SK-N-SH treated with all-trans-retinoic acid at 6 μM for 48 hours (cell line): ENCODE measurements around the gene SEMA6D.

Experiments
- ARNTL ChIP-seq: fragments of 450-650 bp; formaldehyde crosslinking; IDR thresholded peaks from 2 replicates; pipeline ENCODE4 v1.5.0; 2020; ENCODE audit warnings: low read depth, mild to moderate bottlenecking, moderate library complexity, borderline replicate concordance
- POU6F1 ChIP-seq: fragments of 250-450 bp; sonication (Bioruptor Pico); IDR thresholded peaks from 2 replicates; pipeline ENCODE4 v1.8.0; 2021; ENCODE audit warnings: low read depth, mild to moderate bottlenecking, moderate library complexity, borderline replicate concordance
- PPARA ChIP-seq: fragments of 250-450 bp; sonication (Bioruptor Pico); IDR thresholded peaks from 2 replicates; pipeline ENCODE4 v1.5.0; 2020; ENCODE audit warnings: mild to moderate bottlenecking, borderline replicate concordance
- SNAI2 ChIP-seq: fragments of 250-450 bp; sonication (Bioruptor Pico); IDR thresholded peaks from 2 replicates; pipeline ENCODE4 v1.5.0; 2020; ENCODE audit warnings: mild to moderate bottlenecking, moderate library complexity
- TCF4 ChIP-seq: fragments of 250-450 bp; sonication (Bioruptor Pico); IDR thresholded peaks from 2 replicates; pipeline ENCODE4 v1.8.0; 2021; ENCODE audit warnings: mild to moderate bottlenecking, moderate library complexity, borderline replicate concordance
- TOX ChIP-seq: fragments of 250-450 bp; sonication (Bioruptor Pico); IDR thresholded peaks from 2 replicates; pipeline ENCODE4 v1.8.0; 2021; ENCODE audit warnings: mild to moderate bottlenecking, moderate library complexity, borderline replicate concordance

DNA sequence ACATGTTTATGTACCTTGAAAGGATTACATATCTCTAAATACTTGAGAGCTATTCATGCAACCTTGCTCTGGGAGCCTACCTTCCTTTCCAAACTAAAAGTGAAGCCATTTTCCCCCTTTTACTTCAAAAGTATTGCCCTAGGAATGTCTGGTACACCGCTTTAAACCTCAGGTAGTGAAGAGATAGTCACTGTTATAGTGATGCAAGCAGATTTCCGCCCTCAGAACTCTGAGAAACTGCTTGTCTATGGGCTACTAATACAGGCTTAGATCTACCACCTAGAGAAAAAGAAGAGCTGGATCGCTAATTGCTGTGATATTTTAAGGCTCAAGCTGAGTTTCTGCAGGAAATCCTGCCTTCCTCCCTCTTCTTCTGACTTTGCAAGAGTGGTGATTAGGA, 78.6 kb downstream of the SEMA6D start:
- no peak for TF ChIP-seq PPARA (CRISPR knock-in tag)
- no peak for TF ChIP-seq TOX
- no peak for TF ChIP-seq ARNTL
- no peak for TF ChIP-seq TCF4 (CRISPR knock-in tag)
- no peak for TF ChIP-seq SNAI2 (CRISPR knock-in tag)
- TF ChIP-seq POU6F1 (CRISPR knock-in tag): no peak
